GM18907 (cell line): Measurements from ENCODE around the gene TRA2B.

ENCODE experiments used
- ATAC-seq: cut with Tn5 transposase; IDR thresholded peaks from one replicate; pipeline ENCODE4 v1.9.1; 2021; ENCODE audit warnings: mild to moderate bottlenecking, moderate library complexity; ENCODE audit not compliant: unreplicated experiment

The TRA2B gene

DNA sequence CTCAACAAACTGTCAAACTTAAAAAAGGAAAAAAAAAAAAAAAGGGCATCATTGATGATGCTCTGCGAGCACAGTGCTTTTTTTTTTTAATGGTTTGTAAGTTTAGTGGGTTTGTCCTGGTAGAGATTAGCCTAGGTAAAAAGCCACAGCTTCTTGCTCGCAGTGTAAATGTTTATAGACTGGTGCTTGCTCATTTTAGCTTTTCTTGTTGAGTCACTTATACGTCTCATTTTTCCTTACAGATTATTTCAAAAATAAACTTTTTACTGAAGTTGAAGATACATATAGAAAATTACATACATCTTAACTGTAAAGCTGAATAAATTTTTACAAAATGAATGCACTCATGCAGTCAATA is 16.5 kb upstream of the TRA2B start:
- ATAC-seq: no peak

GRCh38 chr3:185950728-185951127 is 12.9 kb upstream of the TRA2B start:
- no peak for ATAC-seq

DNA sequence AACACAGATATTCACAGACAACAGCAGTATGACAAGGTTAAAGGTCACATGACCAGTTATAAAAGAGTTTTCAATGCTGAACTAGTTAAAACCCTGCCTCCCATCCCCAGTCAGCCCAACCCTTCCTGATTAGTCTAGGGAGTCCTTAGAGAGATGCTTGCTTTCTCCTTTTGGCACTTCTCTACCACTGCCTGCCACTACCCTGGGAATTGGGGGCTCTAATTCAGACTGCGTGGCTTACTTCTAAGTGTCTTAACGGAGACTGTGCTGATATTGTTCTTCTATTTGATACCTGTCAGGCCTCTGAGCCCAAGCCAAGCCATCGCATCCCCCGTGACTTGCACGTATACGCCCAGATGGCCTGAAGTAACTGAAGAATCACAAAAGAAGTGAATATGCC is 11.7 kb upstream of the TRA2B start:
- no peak for ATAC-seq

DNA sequence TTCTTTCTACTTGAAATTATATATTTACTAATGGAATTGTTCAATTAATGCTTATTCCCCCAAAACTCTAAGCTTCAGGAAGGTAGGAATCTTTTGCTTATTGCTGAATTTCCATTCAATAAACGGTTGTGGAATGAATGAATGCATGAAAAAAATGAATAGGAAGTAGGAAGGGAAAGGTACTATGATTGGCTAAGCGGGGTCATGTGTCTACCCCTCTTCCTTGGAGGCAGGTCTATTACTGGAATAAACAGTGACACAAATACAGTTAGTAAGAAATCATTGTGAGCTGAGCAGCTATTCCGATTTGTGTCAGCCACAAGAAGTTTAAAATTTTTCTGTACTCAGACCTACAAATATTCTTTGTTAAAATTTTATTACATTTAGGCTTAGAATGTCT is 10.5 kb upstream of the TRA2B start:
- no peak for ATAC-seq

DNA sequence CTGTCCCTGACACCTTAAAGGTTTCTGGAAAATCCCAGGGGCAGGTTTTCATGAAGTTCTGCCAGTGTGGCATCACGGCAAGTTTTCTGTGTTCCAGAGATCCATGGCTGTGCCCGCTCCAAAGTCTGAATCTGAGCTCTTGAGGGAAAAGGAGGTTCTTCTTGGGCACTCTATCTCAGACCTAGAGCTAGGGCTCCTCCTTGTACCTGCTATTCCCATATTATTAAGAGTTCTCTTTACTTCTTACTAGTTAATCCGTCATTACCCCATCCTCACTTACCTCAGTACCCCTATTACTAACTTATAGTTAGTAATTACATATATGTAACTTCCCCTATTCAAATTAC is 5.9 kb upstream of the TRA2B start:
- peak; percentile 20 for ATAC-seq

- ATAC-seq: peak; percentile 84
Measured at GRCh38 chr3:185942907-185943759, 5.3 kb upstream of the TRA2B start.

DNA sequence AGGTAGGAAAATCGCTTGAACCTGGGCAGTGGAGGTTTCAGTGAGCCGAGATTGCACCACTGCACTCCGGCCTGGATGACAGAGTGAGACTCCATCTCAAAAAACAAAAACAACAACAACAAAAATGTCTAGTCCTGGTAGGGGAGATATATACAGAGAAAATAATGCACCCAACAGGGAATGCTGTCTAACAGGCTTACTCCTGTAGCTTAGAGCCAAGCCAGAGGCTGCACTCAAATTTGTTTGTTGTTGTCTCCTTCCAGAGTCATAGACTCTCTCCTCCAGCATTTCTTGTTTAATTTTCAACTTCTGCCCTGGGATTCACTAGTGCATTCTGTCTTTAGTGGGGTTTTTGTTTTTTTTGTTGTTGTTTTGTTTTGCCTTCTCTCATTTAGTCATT is 4.6 kb upstream of the TRA2B start:
- ATAC-seq: no peak

DNA sequence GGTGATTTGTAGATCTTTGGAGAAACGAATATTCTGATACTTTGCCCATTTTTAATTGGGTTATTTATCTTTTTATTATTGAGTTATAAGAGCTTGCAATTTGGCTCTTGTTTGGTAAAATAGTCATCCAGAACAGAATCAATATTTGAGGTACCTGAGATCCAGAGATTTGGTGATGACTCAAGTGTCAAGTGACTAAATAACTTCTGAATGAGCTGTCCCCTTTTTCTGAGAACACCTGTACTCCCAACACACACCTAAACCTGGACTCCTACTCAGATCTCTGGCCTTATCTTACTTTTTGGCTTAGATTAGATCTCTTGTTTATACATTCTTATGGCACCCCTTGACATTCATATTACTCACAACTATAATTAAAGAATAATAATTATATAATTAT is 3.1 kb upstream of the TRA2B start:
- no peak for ATAC-seq

DNA sequence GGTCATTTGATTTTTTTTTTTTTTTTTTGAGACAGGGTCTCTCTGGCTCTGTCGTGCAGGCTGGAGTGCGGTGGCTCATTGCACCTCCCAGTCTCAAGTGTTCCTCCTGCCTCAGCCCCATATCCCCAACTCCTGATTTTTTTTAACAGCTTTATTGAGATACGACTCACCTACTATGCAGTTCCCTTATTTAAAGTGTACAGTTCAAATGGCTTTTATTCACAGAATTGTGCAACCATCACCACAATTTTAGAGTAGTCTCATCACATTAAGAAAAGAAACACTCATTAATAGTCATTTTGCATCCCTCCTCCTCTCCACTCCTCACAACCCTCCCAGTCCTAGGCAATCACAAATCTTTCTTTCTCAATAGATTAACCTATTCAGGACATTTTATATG is 1.9 kb upstream of the TRA2B start:
- ATAC-seq: no peak

- peak; percentile 60 for ATAC-seq
Measured at GRCh38 chr3:185936814-185937688, 763 bp downstream of the TRA2B start.

GRCh38 chr3:185936273-185936629 is 1.6 kb downstream of the TRA2B start:
- ATAC-seq: no peak

GRCh38 chr3:185935465-185936272 is 2.1 kb downstream of the TRA2B start:
- no peak for ATAC-seq

GRCh38 chr3:185934767-185935464 is 2.9 kb downstream of the TRA2B start:
- ATAC-seq: no peak

- no peak for ATAC-seq
Measured at GRCh38 chr3:185934174-185934557, 3.6 kb downstream of the TRA2B start.

DNA sequence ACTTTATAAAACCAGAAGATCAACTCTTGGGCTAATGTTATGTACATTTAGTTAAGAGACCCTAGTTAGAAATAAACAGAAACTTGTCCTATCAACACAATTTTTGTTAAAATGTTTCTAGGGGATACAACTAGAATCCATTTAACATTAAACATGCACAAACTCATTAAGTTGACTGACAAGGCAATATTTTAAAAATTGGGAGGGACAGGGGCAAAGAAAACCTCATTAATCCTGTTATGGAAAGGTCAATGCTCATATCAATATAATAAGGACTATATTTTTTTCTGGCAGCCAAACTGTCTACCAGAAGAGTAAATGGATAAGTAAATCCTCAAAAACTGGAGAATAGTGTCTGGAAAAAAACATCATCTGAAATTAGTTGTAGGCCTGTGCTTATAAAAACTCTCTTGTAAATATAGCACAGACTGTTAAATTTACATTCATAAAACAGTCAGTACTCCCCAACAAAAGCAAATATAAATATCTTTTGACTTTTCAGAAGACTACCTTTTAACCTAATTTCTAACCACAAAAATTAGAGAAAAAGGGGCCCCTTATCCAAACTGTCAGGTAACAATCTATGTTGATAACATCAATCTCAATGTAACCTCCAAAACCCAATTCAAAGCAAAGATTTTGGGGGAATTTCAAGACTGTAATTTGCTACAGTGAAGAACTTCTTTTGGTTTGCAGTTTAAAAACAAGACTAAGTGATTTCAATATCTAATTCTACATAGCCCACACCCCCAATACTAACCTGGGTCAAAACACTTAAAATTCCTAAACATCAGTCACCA is 4.2 kb downstream of the TRA2B start:
- ATAC-seq: no peak

DNA sequence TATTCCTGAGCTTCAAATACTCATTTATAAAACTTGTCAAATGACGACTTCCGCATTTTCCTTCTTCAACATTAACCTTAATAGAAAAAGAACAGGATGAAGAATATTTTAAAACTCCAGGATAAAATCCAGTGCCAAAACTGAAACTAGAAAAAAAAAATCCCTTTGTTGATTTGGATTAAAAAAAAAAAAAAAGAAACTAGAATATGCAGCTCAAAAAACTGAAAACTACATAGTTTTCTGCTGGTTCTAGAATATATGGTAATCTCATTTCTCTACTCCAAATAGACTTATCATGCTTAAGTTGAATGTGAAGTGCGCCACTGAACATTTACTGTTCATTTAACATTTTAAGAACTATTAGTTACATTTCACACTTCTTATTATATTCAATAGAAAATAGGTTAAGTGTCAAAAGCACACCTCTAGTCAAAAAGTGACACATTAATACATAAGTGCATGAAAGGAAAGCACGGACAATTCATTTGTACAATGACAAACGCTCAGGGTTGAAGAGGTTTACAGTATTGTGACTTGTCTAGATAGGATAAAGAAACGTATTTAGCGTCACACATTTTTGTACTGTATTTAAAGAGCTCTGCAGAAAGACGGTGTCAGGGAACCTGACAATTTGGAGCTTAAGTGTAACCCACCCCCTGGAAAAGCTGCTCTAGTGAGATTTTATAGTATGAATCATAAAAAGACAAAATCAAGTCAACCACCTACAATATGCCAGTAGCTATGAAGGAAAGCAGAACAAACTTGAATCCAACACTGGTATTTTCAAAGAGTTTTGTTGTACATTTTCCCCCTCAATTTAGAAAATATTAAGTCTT is 5.8 kb downstream of the TRA2B start:
- no peak for ATAC-seq

GRCh38 chr3:185930393-185931107 is 7.3 kb downstream of the TRA2B start:
- no peak for ATAC-seq
